NCI-H2196 (cell line): Measurements from ENCODE around the gene ASPDH.
A peak's percentile ranks its signal among the peaks of the same experiment; 100 is the strongest.
"Not testable (repeated sequence)": the region's sequence is repeated elsewhere in the genome, so short reads cannot be mapped to it uniquely, and the experiment has no call there.

ENCODE experiments used
- DNase-seq: peaks from one replicate; lab custom pipeline; 2025; ENCODE audit not compliant: unreplicated experiment; lab: John Stamatoyannopoulos, UW

The ASPDH gene

GRCh38 chr19:50548191-50549058, 34.7 kb upstream of the ASPDH start:
- DNase-seq = no peak

- DNase-seq = no peak
Observed at GRCh38 chr19:50547385-50548190, 33.9 kb upstream of the ASPDH start.

GRCh38 chr19:50546527-50547221, 33.0 kb upstream of the ASPDH start:
- no peak for DNase-seq

DNA sequence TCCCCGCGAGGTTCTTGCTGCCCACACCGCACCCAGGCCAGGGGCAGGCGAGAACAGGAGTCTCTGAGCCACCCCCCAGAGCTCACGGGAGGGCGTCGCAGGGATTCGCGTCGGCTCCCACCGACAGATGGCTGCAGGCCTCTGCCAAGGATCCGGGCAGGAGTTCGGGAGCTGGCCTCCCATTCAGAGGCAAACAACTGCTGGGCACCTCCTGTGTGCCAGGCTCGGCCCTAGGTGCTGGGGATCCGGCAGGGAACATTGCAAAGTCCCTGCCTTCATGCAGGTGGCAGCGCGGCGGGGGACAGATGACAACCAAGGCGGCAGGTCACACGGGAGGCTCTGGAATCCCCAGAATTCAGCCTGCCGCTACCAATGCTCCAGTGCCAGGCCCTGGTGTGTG, 29.2 kb upstream of the ASPDH start:
- no peak for DNase-seq

DNA sequence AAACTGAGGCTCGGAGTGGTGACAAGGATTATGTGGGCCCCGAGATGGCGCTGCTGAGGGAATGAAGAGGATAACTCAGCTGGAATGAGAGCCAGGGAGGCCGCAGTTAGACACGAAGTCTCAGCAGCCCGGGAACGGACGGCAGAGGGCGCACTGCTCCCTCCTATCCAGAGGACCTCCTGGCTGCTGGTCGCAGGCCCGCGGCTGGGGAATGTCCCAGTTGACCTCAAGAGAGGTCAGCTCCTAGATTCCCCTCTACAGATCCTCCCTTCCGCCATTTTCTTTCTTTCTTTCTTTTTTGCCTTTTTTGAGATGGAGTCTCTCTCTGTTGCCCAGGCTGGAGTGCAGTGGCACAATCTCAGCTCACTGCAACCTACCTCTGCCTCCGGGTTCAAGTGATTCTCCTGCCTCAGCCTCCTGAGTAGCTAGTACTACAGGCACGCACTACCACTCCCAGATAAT, 24.1 kb upstream of the ASPDH start:
- DNase-seq = peak; percentile 86

DNA sequence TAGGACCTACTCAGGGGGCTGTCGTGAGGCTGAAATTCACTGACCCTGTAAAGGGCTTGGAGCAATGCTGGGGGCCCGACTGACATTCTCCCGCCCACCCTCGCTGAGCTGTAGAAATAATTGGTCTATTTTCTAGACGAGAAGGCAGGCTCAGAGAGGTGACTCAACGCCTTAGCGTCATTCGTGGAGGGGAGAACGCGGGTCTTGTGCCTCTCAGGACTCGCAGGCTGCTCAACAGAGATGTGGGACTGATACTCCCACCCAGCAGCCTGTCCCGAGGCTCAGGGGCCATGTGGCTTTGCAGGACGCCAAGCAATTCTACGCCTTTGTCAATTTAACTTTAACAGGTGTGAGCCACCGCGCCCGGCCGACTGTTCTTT, 23.6 kb upstream of the ASPDH start:
- DNase-seq = no peak

DNA sequence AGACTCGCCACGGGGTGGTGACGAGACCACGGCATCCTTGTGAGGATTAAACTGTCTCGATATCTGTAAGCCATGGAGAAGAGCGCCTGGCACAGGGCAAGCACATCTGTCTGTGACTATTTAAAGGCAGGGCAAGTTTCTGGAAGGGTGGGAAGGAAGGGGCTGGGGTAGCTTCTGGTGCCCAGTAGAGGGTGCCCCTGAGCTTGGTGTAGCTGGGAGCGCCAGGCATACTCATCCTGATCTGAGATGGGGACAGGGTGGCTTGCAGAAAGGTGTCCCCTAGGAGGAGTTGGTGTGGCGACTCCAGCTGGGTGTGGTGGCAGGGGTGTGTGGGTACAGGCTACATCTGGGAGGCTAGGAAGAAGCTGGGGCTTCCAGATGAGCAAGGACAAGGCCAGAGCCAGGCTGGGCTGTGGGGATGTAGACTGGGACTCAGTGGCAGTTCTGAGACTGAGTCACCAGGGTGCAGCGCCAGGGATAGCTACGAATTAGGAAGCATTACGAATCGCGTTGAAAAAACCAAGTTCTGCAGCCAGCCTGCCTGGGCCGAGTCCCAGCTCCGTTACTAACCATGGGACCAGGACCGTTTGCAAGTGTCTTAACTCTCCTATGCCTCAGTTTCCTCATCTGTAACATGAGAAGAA, 23.1 kb upstream of the ASPDH start:
- no peak for DNase-seq

DNA sequence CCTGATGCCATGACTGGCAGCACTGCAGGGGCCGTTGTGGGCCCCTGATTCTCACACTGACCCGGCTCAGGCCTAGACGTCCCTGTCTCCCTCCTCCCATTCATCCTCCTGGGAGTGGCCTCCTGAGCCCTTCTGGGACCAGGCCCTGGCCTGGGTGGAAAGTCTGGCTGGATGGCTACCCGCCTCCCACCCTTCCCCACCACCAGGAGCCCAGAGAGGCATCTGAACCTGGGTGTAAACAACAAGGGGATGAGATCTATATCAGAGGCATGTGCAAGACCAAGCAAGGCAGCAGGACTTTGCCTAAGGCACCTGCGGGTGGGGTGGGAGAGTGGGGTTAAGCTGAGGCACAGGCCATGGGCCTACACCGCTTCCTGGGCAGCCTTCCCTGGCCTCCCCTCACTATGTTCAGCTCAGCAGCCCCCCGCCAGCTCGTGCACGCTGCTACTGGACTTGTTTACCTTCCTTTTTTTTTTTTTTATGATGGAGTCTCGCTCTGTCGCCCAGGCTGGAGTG, 22.0 kb upstream of the ASPDH start:
- no peak for DNase-seq

DNA sequence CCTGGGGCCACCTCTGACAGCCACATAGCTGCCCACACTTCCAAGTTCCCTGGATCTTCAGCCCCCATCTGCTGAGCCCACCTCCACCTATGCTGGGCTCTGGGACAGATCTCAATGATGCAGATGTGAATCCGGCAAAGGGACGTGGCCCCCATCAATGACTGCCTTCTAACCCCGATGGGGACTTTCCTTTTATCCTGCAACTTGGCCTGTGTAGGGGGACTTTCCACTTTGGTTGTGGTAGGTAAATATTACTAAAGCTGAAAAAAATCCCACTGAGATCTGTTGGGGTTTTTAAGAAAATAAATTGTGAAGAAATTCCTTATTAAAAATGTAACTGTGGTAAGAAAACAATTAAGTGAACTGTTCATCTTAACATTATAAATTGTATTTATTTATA, 20.8 kb upstream of the ASPDH start:
- DNase-seq = no peak

- no peak for DNase-seq
Observed at GRCh38 chr19:50532952-50533351, 19.2 kb upstream of the ASPDH start.

DNA sequence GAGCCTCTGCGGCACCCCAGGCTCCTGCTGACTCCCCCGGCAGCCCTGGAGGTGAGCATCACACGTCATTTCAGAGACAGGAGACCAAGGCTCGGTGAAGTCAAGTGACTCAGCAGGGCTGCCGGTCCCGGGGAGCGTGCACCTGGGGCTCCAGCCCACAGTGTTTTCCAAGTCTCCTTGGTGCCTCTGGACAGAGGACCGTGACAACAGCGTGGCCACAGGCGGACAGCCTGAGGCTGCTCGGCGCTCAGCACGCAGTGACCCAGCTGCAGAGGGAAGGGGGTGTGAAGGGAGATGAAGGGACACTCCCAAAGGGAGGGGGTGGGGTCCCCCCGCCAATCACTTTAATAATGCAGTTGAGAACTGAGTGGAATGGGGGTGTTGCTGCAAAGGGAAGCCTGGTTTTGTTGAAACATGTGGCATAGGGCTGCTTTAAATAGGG, 17.5 kb upstream of the ASPDH start:
- no peak for DNase-seq

GRCh38 chr19:50528052-50528451, 14.3 kb upstream of the ASPDH start:
- DNase-seq = not testable (repeated sequence)

- DNase-seq = no peak
Observed at GRCh38 chr19:50522881-50523280, 9.2 kb upstream of the ASPDH start.

DNA sequence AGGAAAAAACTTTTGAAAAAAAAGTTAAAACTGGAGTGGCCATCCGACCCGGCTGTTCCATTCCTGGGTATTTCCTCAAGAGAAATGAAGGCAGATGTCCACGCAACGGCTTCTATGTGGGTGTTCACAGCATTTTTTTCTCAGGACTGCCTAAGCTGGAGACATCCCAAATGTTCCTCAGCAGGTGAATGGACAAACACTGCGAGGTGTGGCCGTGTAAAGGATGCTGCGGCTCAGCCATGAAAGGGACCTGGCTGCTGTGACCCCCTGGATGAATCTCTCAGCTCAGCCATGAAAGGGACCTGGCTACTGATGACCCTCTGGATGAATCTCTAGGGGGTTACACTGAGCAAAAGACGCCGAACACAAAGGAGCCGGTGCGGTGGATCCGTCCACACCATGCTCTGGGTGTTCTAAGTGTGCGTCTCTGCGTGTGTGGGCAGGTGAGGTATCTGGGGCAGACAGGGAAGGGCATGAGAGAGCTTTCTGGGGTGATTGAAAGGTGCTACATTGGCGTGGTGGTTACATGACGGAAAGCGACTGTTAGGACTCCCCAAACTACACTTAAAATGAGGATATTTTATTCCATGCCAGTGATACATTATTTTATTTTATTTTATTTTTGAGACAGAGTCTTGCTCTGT, 7.2 kb upstream of the ASPDH start:
- DNase-seq = no peak

GRCh38 chr19:50519006-50519575, 5.4 kb upstream of the ASPDH start:
- no peak for DNase-seq

GRCh38 chr19:50518091-50519005, 4.6 kb upstream of the ASPDH start:
- DNase-seq = no peak

DNA sequence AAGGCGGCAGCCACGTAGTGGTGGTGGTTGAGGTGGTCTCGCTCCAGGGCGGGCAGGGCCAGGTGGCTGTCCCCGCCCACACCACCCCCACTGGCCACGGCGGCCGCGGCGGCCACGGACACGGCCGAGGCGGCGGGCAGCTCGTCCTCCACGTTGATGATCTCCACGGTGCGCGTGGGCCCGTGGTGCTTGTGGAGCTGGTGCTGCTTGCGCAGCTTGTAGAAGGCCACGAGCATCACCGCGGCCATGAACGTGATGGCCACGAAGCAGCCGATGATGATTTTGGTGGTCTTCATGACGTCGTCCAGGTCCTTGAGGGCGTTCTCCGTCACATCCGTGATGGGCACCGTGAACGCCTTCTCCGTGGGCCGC, 4.0 kb upstream of the ASPDH start:
- no peak for DNase-seq

DNA sequence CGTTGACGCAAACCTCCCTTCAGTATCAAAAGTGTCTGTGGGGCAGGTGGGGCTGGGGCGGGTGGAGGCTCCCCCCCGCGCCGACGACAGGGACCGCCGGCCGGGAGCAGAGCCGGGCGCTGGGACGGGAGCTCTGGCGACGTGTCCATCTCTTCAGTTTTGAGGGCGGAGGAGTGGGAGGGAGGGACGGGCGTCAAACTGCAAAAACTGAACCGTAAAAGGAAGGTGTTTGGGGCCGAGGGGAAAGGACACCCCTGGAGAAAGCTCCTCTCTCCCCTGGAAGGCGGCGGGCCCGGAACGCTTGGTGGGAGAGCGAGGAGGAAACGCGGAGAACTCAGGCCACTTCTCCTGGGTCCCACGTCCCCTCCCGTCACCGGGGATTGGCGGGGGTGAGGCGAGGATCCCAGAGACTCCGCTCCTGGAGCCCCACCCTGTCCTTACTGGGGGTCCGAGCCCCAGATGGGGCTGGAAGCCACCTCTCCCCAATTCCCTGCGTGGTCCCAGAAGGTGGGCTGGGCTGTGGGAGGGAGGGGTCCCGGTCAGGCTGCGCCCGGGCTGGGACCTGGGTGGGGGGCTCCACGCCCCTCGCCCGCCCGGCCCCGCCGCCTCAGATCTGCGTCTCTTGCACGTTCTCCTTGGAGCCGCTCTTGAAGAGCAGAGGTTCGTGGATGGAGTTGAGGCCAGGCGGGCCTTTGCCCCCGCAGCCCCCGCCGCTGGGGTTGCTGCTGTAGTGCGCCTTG, 3.4 kb upstream of the ASPDH start:
- DNase-seq = no peak
